ENCODE measurements around the gene PLK5.
"Not testable (repeated sequence)": the region's sequence is repeated elsewhere in the genome, so short reads cannot be mapped to it uniquely, and the experiment has no call there.

Gene PLK5

GRCh38 chr19:1505991-1506881 lies 17.6 kb upstream of the PLK5 start:
- H3K4me3 ChIP-seq (ENCODE audit: low read depth, low read length), result no peak overlapping the region
- no peak for DNase-seq (ENCODE audit: low read depth)

GRCh38 chr19:1507192-1507660 lies 16.7 kb upstream of the PLK5 start:
- peak overlapping the region; percentile 15 for H3K4me3 ChIP-seq (ENCODE audit: low read depth, low read length)
- no peak for DNase-seq (ENCODE audit: low read depth)

DNA sequence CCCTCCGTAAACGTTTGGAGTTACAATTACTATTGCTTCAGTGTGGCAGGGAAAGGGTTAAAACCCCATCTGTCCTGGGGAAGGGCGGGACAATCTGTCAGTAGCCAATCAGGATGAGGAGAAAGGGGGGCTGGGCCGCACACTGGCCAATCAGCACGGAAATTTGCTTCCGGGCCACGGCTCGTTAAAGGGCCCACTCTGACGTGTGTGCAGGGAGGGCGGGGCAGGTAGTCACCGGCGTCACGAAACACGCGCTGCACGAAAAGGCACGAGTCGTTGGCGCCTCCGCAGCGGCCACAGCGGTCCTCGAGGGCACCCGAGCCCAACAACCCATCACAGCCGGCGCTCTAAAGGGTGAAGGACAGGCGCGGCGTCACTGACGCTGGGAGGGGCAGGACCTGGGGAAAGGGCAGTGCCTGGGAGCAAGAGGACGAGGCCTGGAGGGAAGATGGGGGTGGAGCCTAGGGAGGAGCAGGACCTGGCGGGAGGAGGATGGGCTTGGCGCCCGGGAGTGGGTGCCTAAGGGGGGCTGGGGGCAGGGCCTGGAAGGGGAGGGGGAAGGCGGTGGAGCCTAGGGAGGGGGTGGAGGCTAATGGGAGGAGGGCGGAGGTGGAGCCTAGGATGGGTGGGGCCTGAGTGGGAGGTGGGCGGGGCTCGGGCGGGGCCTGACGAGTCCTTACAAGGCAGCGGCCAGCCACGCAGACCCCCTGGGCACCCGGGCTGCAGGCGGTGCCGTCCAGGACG lies 15.9 kb upstream of the PLK5 start:
- DNase-seq (ENCODE audit: low read depth), result peak; percentile 82
- peak overlapping the region; percentile 55 for H3K4me3 ChIP-seq (ENCODE audit: low read depth, low read length)

GRCh38 chr19:1508507-1508856 lies 15.4 kb upstream of the PLK5 start:
- DNase-seq (ENCODE audit: low read depth), result no peak
- peak overlapping the region; percentile 32 for H3K4me3 ChIP-seq (ENCODE audit: low read depth, low read length)

- DNase-seq (ENCODE audit: low read depth), result no peak
- no peak overlapping the region for H3K4me3 ChIP-seq (ENCODE audit: low read depth, low read length)
Measured at GRCh38 chr19:1509602-1510441, 14.1 kb upstream of the PLK5 start.

- DNase-seq (ENCODE audit: low read depth), result no peak
- no peak overlapping the region for H3K4me3 ChIP-seq (ENCODE audit: low read depth, low read length)
Measured at GRCh38 chr19:1510442-1510806, 13.5 kb upstream of the PLK5 start.

GRCh38 chr19:1510807-1511206 lies 13.1 kb upstream of the PLK5 start:
- no peak overlapping the region for H3K4me3 ChIP-seq (ENCODE audit: low read depth, low read length)
- no peak for DNase-seq (ENCODE audit: low read depth)

DNA sequence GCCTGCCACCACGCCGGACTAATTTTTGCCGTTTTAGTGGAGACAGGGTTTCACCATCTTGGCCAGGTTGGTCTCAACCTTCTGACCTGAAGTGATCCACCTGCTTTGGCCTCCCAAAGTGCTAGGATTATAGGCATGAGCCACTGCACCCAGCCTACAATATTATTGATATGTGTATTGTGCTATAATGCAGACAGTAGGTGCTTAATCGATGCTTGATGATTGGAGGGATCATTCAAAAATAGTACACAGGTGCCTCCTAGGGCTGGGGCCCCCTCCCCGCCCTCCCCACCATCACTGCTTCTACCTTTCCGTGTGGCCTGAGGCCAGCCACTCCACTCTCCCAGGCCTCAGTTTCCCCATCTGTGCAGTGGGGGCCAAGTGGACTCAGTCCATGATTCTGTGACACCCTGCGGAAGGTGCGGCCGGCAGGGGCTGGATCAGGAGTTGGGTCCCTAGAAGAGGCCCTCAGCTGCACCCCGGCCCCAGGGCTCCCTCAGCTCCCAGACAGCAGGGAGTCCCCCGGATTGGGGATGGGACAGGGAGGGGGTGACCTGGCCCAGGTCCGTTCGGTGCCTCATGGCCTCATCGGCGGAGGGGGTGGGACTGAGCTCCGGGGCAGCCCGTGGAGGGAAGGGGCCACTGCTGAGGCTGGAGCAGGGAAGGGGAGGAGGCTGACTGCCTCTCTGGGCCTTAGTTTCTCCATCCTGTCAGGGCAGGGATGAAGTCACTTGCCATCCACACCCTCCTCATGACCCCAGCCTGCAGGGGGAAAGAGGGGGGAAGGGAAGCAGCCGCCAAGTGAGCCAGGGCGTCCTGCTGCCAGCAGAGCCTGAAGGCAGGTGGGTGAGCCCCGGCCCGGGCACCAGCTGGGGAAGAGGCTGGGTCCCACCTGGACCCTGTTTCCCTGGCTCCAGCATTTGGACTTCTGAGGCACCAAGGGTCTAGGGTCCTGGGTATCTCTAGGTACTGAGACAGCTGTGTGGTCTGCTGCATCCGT lies 12.3 kb upstream of the PLK5 start:
- DNase-seq (ENCODE audit: low read depth), result no peak
- H3K4me3 ChIP-seq (ENCODE audit: low read depth, low read length), result no peak overlapping the region

GRCh38 chr19:1512671-1513498 lies 11.0 kb upstream of the PLK5 start, which contains the start of gene ADAMTSL5:
Gene ADAMTSL5, minus strand, starts transcription at chr19:1513019. Its CDS starts 2,076 bp downstream, at chr19:1510943.
- H3K4me3 ChIP-seq (ENCODE audit: low read depth, low read length), result peak within 1 kb of the TSS; percentile 58
- no peak for DNase-seq (ENCODE audit: low read depth)

DNA sequence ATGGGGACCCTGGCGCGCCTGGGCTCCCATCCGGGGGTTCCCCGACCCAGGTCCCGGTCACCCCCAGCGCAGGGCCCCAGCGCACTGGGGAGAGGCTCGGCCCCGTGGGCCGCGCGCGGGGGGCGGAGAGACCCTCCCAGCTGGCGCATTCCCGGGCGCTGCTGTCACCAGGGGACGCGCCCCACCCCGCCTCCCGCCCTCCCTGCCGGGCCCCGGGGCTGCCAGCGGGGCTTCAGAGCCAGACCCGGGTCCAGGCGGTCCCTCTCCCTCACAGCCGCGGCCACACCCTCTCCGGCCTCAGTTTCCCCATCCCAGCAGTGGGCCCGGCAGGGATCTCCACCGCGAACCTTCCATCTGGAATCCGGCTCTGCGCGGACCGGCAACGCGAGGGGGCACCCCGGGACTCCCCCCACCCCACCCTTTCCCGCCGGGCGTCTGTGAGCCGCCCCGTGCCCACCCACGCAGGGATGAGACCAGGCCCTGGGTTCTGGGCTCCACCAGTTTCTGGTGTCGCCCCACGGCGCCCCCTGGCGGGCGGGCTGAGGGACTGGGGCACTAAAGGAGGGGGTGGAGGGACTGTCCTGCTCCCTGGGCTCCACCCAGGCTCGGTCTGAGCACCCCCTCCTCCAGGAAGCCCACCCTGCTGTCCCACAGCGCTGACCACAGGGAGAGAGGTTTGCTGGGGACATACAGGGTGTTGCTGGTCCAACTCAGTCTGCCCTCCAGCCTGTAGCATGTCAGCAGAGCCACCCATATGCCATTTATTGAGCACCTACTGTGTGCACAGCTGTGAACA lies 10.2 kb upstream of the PLK5 start:
- H3K4me3 ChIP-seq (ENCODE audit: low read depth, low read length), result peak overlapping the region; percentile 58
- no peak for DNase-seq (ENCODE audit: low read depth)

DNA sequence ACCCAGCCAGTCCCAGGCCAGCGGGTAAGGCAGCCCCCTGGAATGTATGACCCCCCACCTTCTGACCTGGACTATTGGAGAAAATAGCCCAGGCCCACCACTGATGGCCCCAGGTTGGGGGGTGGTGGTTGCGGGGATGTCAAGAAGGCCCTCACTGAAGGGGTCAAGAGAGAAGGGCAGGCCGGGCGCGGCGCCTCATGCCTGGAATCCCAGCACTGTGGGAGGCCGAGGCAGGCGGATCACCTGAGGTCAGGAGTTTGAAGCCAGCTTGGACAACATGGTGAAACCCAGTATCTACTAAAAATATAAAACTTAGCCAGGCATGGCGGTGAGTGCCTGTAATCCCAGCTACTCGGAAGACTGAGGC lies 9.6 kb upstream of the PLK5 start:
- H3K4me3 ChIP-seq (ENCODE audit: low read depth, low read length), result no peak overlapping the region
- no peak for DNase-seq (ENCODE audit: low read depth)

DNA sequence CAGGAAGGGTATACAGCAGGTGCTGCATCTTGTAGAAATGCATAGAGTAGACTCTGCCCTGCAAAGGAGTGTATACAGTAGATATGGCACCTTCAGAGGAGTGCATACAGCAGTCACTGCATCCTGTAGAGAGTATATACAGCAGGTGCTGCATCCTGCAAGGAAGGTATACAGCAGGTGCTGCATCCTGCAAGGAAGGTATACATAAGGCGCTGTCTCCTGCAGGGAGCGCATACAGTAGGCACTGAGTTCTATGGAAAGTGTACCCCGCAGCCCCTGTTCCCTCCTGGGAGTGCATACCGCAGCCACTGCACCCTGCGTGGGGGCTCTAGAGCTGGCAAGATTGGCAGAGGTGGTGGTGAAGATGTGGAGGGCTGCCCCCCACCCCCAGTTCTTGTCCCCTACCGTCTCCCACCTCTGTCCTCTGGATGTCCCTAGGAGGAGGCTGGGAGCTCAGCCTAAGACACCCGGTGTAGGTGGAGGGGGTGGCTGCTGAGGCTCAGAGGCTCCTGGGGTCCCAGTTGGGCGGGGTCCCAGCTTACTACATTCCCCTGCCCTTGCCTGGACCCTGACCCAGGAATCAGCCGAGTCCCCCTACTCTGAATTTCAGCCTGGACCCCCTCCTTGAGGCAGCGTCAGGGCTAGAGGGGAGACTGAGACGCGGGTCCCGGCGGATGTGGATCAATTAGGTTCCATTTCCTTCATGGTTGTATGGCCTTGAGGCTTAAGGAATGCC lies 8.7 kb upstream of the PLK5 start:
- no peak overlapping the region for H3K4me3 ChIP-seq (ENCODE audit: low read depth, low read length)
- no peak for DNase-seq (ENCODE audit: low read depth)

DNA sequence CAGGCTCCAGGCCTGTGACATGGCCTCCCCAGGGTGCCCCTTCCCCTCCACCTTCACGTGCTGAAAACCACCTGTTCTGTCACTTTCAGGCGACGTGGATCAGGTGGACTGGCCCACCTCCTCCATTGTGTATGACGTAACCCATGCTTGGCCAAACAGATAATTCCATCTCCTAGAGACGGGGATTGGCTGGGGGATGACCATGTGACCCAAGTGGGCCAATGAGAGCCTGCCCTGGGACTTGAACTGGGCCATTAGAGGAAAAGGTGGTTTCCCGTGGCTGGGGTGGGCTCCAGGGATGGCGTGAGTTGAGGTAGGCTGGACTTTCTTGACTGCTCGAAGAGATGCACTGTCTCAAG lies 7.5 kb upstream of the PLK5 start:
- H3K4me3 ChIP-seq (ENCODE audit: low read depth, low read length), result no peak overlapping the region
- DNase-seq (ENCODE audit: low read depth), result no peak

GRCh38 chr19:1518471-1518870 lies 5.4 kb upstream of the PLK5 start:
- no peak for DNase-seq (ENCODE audit: low read depth)
- no peak overlapping the region for H3K4me3 ChIP-seq (ENCODE audit: low read depth, low read length)

DNA sequence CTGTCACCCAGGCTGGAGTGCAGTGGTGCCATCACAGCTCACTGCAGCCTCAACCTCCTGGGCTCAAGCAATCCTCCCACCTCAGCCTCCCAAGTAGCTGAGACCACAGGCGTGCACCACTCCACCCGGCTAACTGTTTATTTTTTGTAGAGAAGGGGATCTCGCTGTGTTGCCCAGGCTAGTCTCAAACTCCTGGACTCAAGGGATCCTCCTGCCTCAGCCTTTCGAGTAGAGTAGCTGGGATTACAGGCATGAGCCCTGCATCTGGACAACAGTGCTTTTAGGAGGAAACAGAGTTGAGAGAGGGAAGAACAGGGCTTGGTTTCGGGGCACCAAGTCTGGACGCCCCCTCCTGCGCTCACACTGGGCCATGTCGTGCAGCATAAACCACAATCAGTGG lies 4.1 kb upstream of the PLK5 start:
- DNase-seq (ENCODE audit: low read depth); H3K4me3 ChIP-seq (ENCODE audit: low read depth, low read length): not testable (repeated sequence)

DNA sequence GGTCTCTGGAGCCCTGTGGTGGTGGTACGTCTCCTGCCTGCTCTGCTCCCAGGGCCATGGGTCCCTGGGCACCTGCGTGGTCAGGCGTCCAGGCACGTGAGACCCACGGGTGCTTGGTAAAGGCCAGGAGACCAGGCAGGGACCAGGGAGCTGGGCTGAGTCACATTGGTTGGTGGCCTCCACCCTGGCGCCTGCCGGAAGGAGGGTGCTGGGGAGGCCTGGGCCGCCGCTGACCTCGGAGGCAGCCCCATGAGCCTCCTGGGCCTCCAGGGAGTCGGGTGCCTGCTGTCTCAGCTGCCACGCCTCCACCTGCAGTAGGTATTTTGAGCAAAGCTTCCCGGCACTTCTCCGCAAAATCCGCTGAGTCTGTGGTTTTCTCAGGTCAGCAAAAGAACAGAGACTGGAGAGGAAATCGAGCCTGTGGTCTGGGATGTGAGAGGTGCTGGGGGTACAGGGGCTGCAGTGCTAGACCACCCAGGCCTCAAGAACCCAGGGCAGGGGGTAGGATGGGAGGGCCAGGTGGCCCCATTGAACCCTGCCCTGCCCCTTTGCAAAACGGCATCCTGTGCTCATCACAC lies 3.6 kb upstream of the PLK5 start:
- no peak overlapping the region for H3K4me3 ChIP-seq (ENCODE audit: low read depth, low read length)
- DNase-seq (ENCODE audit: low read depth), result no peak

All from skeletal muscle cell (primary cell).